Effector memory CD4-positive, alpha-beta T cell (primary cell): ENCODE measurements around the gene HMCN1.

Experiments used
- DNase-seq, 3 donors: peaks; one replicate each; pipeline ENCODE4 v3.0.0-alpha.2; 2020
- H3K27ac ChIP-seq: 2 replicates; pipeline ENCODE4 v1.7.0; 2013; ENCODE audit warnings: mild to moderate bottlenecking, low read length, moderate library complexity; ENCODE audit not compliant: insufficient read depth, poor library complexity, severe bottlenecking
- H3K27me3 ChIP-seq: replicated peaks from 2 replicates; pipeline ENCODE4 v1.7.0; 2013; ENCODE audit warnings: mild to moderate bottlenecking, low read length; ENCODE audit not compliant: insufficient read depth, control insufficient read depth, poor library complexity, severe bottlenecking
- H3K36me3 ChIP-seq: 2 replicates; pipeline ENCODE4 v1.7.0; 2013; ENCODE audit warnings: mild to moderate bottlenecking, low read length, moderate library complexity; ENCODE audit not compliant: control insufficient read depth, insufficient read depth
- H3K4me1 ChIP-seq: 2 replicates; pipeline ENCODE4 v1.7.0; 2013; ENCODE audit warnings: low read length, mild to moderate bottlenecking; ENCODE audit not compliant: control insufficient read depth, insufficient read depth, poor library complexity, severe bottlenecking
- H3K4me3 ChIP-seq: 2 replicates; pipeline ENCODE4 v1.7.0; 2013; ENCODE audit warnings: low read length, low read depth, mild to moderate bottlenecking; ENCODE audit not compliant: insufficient read depth, poor library complexity, severe bottlenecking
- H3K9me3 ChIP-seq: 2 replicates; pipeline ENCODE4 v1.7.0; 2013; ENCODE audit warnings: mild to moderate bottlenecking, low read length, moderate library complexity; ENCODE audit not compliant: control insufficient read depth

Gene HMCN1

GRCh38 chr1:185961664-185962063 lies 227.5 kb downstream of the HMCN1 start:
- DNase-seq = no peak
- Histone ChIP-seq H3K36me3 (no peaks in the 10 kb centered on the region), H3K4me1 (no peaks in the 10 kb centered on the region), H3K9me3 (no peaks in the 10 kb centered on the region), H3K27ac (no peak overlapping the region), H3K27me3 (no peaks in the 10 kb centered on the region), H3K4me3 (no peak overlapping the region)

GRCh38 chr1:185964946-185965345 lies 230.8 kb downstream of the HMCN1 start:
- no peak for DNase-seq
- Histone ChIP-seq H3K4me3 (no peak overlapping the region), H3K27me3 (no peaks in the 10 kb centered on the region), H3K4me1 (no peaks in the 10 kb centered on the region), H3K27ac (no peak overlapping the region), H3K9me3 (no peaks in the 10 kb centered on the region), H3K36me3 (no peaks in the 10 kb centered on the region)

GRCh38 chr1:185965870-185966269 lies 231.7 kb downstream of the HMCN1 start:
- no peaks in the 10 kb centered on the region for H3K27me3 ChIP-seq
- no peak for DNase-seq
- H3K36me3 ChIP-seq = no peaks in the 10 kb centered on the region
- no peak overlapping the region for H3K4me3 ChIP-seq
- no peaks in the 10 kb centered on the region for H3K9me3 ChIP-seq
- H3K27ac ChIP-seq = no peak overlapping the region
- H3K4me1 ChIP-seq = no peaks in the 10 kb centered on the region

GRCh38 chr1:185966471-185966870 lies 232.3 kb downstream of the HMCN1 start:
- no peak overlapping the region for H3K27ac ChIP-seq
- no peaks in the 10 kb centered on the region for H3K36me3 ChIP-seq
- H3K27me3 ChIP-seq = no peaks in the 10 kb centered on the region
- DNase-seq = no peak
- H3K9me3 ChIP-seq = no peaks in the 10 kb centered on the region
- H3K4me1 ChIP-seq = no peaks in the 10 kb centered on the region
- H3K4me3 ChIP-seq = no peak overlapping the region

DNA sequence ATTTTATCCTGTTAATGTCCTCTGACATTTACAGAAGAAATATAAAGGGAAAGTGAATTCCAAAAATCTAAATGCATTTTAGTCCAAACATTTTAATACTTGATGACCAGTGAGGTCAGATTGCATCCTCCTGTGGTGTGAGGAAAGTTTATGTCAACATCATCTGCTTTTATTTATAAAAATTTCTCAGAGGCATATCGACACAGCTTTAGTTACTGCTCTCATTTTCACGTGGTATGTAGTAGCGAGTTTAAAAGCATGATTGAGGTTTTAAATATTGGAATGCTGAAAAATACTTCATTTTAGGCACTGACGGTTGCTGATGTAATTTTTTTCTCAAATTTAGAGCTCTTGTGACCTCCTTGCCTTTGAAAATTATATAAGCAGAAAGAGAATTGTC lies 234.8 kb downstream of the HMCN1 start:
- Histone ChIP-seq H3K4me1 (no peaks in the 10 kb centered on the region), H3K27ac (no peak overlapping the region)

DNA sequence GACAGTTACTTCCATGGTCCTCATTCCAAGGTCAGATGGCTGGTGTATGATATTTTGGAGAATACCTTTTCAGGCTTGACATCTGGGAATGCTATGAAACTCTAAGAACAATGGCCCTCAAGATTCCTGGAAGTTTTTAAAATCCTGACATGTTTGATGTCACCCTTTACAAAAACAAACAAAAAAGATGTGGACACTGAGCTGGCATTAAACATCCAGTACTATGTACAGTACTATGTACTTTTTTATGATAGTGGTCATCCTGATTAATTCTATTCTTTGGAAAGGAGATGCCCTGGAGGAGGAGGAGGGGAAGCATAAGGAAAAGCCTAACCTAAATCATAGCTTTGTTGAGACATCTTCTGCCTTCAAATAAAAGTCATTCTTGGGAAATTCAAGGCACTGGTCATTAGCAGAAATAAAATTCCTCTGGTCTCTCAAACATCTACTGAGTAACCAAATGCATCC lies 235.4 kb downstream of the HMCN1 start:
- H3K9me3 ChIP-seq = no peaks in the 10 kb centered on the region
- no peaks in the 10 kb centered on the region for H3K4me1 ChIP-seq
- no peaks in the 10 kb centered on the region for H3K27me3 ChIP-seq
- DNase-seq = no peak
- no peaks in the 10 kb centered on the region for H3K36me3 ChIP-seq
- H3K27ac ChIP-seq = no peak overlapping the region
- no peak overlapping the region for H3K4me3 ChIP-seq

More for the DNA sequence above, 234.8 kb downstream of the HMCN1 start:
- H3K36me3 ChIP-seq = no peaks in the 10 kb centered on the region
- DNase-seq = no peak
- no peaks in the 10 kb centered on the region for H3K9me3 ChIP-seq
- no peaks in the 10 kb centered on the region for H3K27me3 ChIP-seq
- no peak overlapping the region for H3K4me3 ChIP-seq

DNA sequence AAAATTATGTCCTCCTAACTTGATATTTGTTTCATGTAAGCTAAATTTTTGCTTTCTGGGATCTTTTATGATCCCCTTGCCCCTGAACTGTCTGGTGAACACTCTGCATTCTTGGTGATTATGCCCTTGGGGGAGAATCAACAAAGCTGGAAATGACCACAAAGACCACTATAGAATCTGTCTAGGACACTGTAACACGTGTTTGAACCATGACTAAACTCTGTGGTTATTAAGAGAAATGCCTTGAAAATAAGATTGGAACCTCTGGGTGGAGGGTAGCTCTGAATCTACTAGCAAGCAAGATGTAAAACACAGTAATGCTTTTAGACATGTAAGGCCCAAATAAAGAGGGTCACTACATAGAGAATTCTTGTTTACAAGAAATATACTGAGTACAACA lies 237.5 kb downstream of the HMCN1 start:
- H3K27ac ChIP-seq = no peak overlapping the region
- DNase-seq = no peak

DNA sequence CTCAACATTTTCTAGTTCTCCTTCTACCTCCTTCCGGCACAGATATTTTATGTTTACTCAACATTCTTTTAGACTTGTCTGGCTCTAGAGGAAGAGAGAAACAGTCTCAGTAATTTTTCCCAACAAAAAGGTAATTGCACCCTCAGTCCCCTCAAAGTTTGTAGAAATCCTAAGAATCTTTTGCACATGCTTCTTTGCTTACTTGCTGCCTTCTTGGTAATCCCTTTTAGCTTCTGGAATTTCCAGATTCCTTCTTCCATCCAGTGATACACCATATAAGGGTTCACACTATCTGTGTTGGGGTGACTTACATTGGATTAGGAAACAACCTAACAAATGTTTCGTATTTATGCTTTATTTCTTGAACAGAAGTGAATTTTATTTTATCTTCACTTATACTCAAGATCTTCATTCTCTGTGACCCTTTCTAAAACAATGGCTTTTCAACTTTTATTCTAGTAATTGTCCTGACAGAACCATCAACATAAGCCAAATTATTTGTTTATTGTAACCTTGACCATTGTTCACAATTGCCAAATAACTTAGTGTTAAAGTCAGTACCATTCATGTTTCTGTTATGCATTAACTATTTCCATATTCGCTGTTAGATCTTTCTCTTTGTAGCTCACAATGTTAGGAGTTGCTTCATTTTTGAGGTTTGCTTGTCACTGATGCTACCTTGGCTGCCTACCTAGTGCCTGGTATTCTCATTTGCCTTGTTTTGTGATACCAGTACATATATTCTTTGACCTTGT lies 238.1 kb downstream of the HMCN1 start:
- no peaks in the 10 kb centered on the region for H3K36me3 ChIP-seq
- DNase-seq = no peak
- H3K4me1 ChIP-seq = no peaks in the 10 kb centered on the region
- H3K4me3 ChIP-seq = no peak overlapping the region
- no peaks in the 10 kb centered on the region for H3K9me3 ChIP-seq
- H3K27me3 ChIP-seq = no peaks in the 10 kb centered on the region
- no peak overlapping the region for H3K27ac ChIP-seq

More for the DNA sequence above, 237.5 kb downstream of the HMCN1 start:
- H3K4me1 ChIP-seq = no peaks in the 10 kb centered on the region
- no peak overlapping the region for H3K4me3 ChIP-seq
- H3K36me3 ChIP-seq = no peaks in the 10 kb centered on the region
- H3K27me3 ChIP-seq = no peaks in the 10 kb centered on the region
- H3K9me3 ChIP-seq = no peaks in the 10 kb centered on the region

- no peak for DNase-seq
- no peak overlapping the region for H3K27ac ChIP-seq
- H3K9me3 ChIP-seq = no peaks in the 10 kb centered on the region
- H3K36me3 ChIP-seq = no peaks in the 10 kb centered on the region
- H3K27me3 ChIP-seq = no peaks in the 10 kb centered on the region
- no peaks in the 10 kb centered on the region for H3K4me1 ChIP-seq
- H3K4me3 ChIP-seq = no peak overlapping the region
Observed at GRCh38 chr1:185973645-185974044, 239.5 kb downstream of the HMCN1 start.

- H3K27ac ChIP-seq = no peak overlapping the region
- DNase-seq = no peak
- no peaks in the 10 kb centered on the region for H3K27me3 ChIP-seq
- no peaks in the 10 kb centered on the region for H3K4me1 ChIP-seq
- no peaks in the 10 kb centered on the region for H3K9me3 ChIP-seq
- no peak overlapping the region for H3K4me3 ChIP-seq
- no peaks in the 10 kb centered on the region for H3K36me3 ChIP-seq
Observed at GRCh38 chr1:185974367-185975170, 240.4 kb downstream of the HMCN1 start.
